ENCODE data around the gene SOX5.

- TF ChIP-seq CTCF (IDR thresholded peaks at IDR 0.05) = no peak
- TF ChIP-seq POLR2A (IDR thresholded peaks at IDR 0.05) = no peak
- no peak for TF ChIP-seq POLR2AphosphoS5 (IDR thresholded peaks at IDR 0.05)
These were observed 145.9 kb downstream of the SOX5 start for GRCh38 chr12:23803540-23803939.

Measured in sigmoid colon (tissue), 4 donors.